ENCODE results near the gene LYPD5. TPM values are rescaled to one million over a fixed set of nuclear protein-coding genes. Genes with fewer than 3 reads are reported as not detected.
A peak's percentile ranks its signal among the peaks of the same experiment; 100 is the strongest.

Gene LYPD5
- total and polyA plus RNA-seq, 2 donors from 2014 or later = 1.8 to 4.2 TPM

DNA sequence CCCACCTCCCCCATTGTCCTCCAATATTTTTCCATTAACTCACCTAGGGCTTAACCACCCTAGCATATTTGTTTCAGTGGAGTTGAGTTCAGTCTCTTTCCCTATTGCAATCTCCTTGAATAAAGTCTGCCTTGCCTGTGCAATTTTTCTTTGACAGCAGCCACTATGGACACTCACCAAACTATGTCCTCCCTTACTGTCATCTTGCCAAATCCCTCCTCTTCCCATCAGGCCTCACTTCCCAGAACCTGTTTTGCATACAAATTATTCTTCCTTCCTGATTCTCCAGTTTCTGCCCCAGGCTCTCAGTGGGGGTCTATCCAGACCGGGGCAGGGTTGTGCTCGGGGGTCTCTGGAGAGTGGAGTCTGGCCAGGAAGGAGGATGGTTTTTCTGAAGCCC lies 2.2 kb upstream of the LYPD5 start:
- Histone ChIP-seq H3K9me3 (ENCODE audit: control insufficient read depth in 2 of 3, insufficient read depth in 1 of 3, low read length in 3 of 3) (no peaks in the 10 kb centered on the region), H3K27ac (ENCODE audit: low read depth in 2 of 2, low read length in 2 of 2) (no peak overlapping the region), H3K4me1 (ENCODE audit: control insufficient read depth in 2 of 3, insufficient read depth in 2 of 3, low read depth in 1 of 3, low read length in 3 of 3) (no peaks in the 10 kb centered on the region), H3K4me3 (ENCODE audit: low read length in 3 of 3) (no peak overlapping the region), H3K9ac (ENCODE audit: low read length in 3 of 3) (no peak overlapping the region), H3K36me3 (ENCODE audit: control insufficient read depth in 2 of 3, insufficient read depth in 3 of 3, low read length in 3 of 3) (no peaks in the 10 kb centered on the region), H3K27me3 (ENCODE audit: control insufficient read depth, insufficient read depth, low read length) (no peaks in the 10 kb centered on the region)
- TF ChIP-seq, protein P1, sequence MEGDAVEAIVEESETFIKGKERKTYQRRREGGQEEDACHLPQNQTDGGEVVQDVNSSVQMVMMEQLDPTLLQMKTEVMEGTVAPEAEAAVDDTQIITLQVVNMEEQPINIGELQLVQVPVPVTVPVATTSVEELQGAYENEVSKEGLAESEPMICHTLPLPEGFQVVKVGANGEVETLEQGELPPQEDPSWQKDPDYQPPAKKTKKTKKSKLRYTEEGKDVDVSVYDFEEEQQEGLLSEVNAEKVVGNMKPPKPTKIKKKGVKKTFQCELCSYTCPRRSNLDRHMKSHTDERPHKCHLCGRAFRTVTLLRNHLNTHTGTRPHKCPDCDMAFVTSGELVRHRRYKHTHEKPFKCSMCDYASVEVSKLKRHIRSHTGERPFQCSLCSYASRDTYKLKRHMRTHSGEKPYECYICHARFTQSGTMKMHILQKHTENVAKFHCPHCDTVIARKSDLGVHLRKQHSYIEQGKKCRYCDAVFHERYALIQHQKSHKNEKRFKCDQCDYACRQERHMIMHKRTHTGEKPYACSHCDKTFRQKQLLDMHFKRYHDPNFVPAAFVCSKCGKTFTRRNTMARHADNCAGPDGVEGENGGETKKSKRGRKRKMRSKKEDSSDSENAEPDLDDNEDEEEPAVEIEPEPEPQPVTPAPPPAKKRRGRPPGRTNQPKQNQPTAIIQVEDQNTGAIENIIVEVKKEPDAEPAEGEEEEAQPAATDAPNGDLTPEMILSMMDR (IDR thresholded peaks at IDR 0.05; ENCODE audit: borderline replicate concordance, extremely low read depth, insufficient read depth) = no peak
- DNase-seq (no peak), FAIRE-seq (no peak)
- intact Hi-C loops (cut with DNase I) = no loop called here

DNA sequence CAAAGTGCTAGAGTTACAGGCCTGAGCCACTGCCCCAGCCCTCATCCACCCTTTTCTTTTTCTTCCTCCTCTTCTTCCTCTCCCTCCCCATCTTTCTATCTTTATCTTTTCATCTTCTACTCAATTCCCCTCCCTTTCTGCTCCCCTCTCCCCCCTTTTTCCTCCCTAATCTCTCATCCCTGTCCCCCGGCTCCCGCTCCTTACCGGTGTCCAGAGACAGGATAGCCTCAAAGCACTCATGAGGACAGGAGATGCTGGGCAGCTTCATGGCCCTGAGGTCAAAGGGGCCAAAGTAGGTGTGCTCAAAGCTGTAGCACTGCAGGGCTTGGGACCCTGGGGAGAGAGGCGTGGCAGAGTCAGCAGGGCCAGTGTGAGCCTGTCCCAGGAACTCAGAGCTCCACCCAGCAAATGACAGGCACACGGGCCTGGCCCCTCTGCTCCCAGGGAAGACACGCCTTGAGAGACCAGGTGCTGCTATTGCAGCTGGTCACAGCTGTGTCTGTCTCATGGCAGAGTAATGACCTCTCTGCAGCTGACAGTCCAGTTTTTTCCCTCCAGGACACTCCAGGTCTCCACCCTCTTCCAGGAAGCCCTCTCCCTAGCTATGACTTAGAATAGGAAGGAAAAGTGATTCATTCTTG lies 2.6 kb downstream of the LYPD5 start:
- DNase-seq (no peak), FAIRE-seq (no peak)
- Histone ChIP-seq H3K27me3 (ENCODE audit: control insufficient read depth, insufficient read depth, low read length) (peaks cover 4% of the 10 kb centered on the region), H3K36me3 (ENCODE audit: control insufficient read depth in 2 of 3, insufficient read depth in 3 of 3, low read length in 3 of 3) (no peaks in the 10 kb centered on the region), H3K4me1 (ENCODE audit: control insufficient read depth in 2 of 3, insufficient read depth in 2 of 3, low read depth in 1 of 3, low read length in 3 of 3) (peaks cover 0 to 9% (median 0%) of the 10 kb centered on the region in 3 donors), H3K9me3 (ENCODE audit: control insufficient read depth in 2 of 3, insufficient read depth in 1 of 3, low read length in 3 of 3) (peaks cover 0 to 3% (median 0%) of the 10 kb centered on the region in 3 donors), H3K9ac (ENCODE audit: low read length in 3 of 3) (no peak overlapping the region), H3K4me3 (ENCODE audit: low read length in 3 of 3) (no peak overlapping the region), H3K27ac (ENCODE audit: low read depth in 2 of 2, low read length in 2 of 2) (no peak overlapping the region)
- intact Hi-C loops (cut with DNase I) = no loop called here
- TF ChIP-seq, protein P1 (IDR thresholded peaks at IDR 0.05; ENCODE audit: borderline replicate concordance, extremely low read depth, insufficient read depth) = no peak

DNA sequence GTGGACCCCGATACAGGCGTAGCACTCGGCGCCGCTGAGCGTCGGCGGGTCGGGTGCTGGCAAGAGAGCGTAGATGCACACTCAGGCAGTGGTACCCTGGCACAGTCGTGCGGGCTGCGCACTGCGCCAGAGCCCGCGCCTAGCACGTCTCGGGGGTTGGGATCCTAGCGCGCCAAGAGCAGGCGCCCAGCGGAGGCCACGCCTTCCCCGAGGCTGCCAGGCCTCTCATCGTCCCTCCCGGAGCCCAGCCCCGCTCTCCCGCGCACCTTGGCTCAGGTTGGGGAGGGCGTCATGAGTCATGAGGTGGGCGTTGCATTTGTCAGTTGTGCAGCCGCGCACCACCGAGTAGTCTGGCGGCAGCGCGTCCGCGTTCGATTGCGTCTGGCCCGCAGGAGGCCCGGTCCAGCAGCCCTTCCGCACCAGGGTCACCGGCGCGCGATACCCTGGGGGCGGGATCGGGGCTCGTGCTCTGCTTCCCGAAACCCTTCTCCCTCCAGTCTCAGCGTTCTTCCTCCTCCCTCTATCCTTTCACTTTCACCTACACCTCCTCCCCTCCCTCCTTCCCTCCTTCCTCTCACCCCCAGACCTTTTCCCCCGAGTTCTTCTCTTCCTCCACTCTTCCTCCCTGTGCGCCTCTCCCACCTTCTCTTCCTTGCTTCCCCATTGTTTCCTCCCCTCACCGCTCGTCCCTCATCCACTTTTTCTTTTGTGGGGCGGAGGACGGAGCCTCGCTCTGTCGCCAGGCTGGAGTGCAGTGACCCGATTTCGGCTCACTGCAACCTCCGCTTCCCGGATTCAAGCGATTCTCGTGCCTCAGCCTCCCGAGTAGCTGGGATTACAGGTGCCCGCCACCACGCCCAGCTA lies 3.5 kb downstream of the LYPD5 start:
- intact Hi-C loops (cut with DNase I) = no loop called here
- Histone ChIP-seq H3K27ac (ENCODE audit: low read depth in 2 of 2, low read length in 2 of 2) (no peak overlapping the region), H3K9ac (ENCODE audit: low read length in 3 of 3) (no peak overlapping the region), H3K27me3 (ENCODE audit: control insufficient read depth, insufficient read depth, low read length) (peaks cover 4% of the 10 kb centered on the region), H3K36me3 (ENCODE audit: control insufficient read depth in 2 of 3, insufficient read depth in 3 of 3, low read length in 3 of 3) (no peaks in the 10 kb centered on the region), H3K9me3 (ENCODE audit: control insufficient read depth in 2 of 3, insufficient read depth in 1 of 3, low read length in 3 of 3) (peaks cover 0 to 3% (median 0%) of the 10 kb centered on the region in 3 donors), H3K4me3 (ENCODE audit: low read length in 3 of 3) (peak overlapping the region; percentile 44 to 58 (median 48)), H3K4me1 (ENCODE audit: control insufficient read depth in 2 of 3, insufficient read depth in 2 of 3, low read depth in 1 of 3, low read length in 3 of 3) (peaks cover 0 to 9% (median 0%) of the 10 kb centered on the region in 3 donors)
- FAIRE-seq = no peak
- TF ChIP-seq, protein P1 (IDR thresholded peaks at IDR 0.05; ENCODE audit: borderline replicate concordance, extremely low read depth, insufficient read depth) = no peak
- DNase-seq = peak in 4 of 5 donors; percentile 33 to 90 (median 56)

All from kidney (tissue), 14 donors.